K562 (cell line): Measurements from ENCODE around the gene IL27RA. TPM values are rescaled to one million over a fixed set of nuclear protein-coding genes. Genes with fewer than 3 reads are reported as not detected.

Experiments
- CBFA2T2 ChIP-seq: fragments of 450-650 bp; conservative IDR thresholded peaks from 2 replicates; pipeline ENCODE4 v1.6.1; 2017; ENCODE audit warnings: mild to moderate bottlenecking
- GATA2 ChIP-seq: sonication (generic); formaldehyde crosslinking; IDR thresholded peaks from 2 replicates; pipeline ENCODE4 v1.4.0; 2020; ENCODE audit warnings: mild to moderate bottlenecking, missing genetic modification reagents
- HMGXB4 ChIP-seq: sonication (generic); formaldehyde crosslinking; IDR thresholded peaks from 2 replicates; pipeline ENCODE4 v1.8.1; 2023; ENCODE audit warnings: mild to moderate bottlenecking, missing genetic modification reagents
- ID3 ChIP-seq, 2 experiments: fragments of 250-450 bp in 1 of 2; fragments of 450-650 bp in 1 of 2; sonication (Bioruptor Pico) in 1 of 2; IDR thresholded peaks; 2 replicates each; pipeline versions ENCODE4 v1.6.1 to v1.8.0; 2016 to 2021; ENCODE audit warnings: mild to moderate bottlenecking in 2 of 2, moderate library complexity in 2 of 2, missing compliant biosample characterization in 1 of 2, missing genetic modification characterization in 1 of 2
- MED1 ChIP-seq: sonication (generic); formaldehyde crosslinking; IDR thresholded peaks from 2 replicates; pipeline ENCODE4 v1.8.1; 2023; ENCODE audit warnings: missing genetic modification reagents, borderline replicate concordance
- SAFB ChIP-seq: fragments of 200-400 bp; formaldehyde crosslinking; IDR thresholded peaks from 2 replicates; pipeline ENCODE4 v1.6.1; 2017; ENCODE audit warnings: low read depth, low read length, borderline replicate concordance
- SMARCC2 ChIP-seq: fragments of 450-650 bp; IDR thresholded peaks from 2 replicates; pipeline ENCODE4 v1.6.1; 2017; ENCODE audit warnings: antibody characterized with exemption, moderate library complexity, mild to moderate bottlenecking, low read depth
- STAG1 ChIP-seq: sonication (generic); formaldehyde crosslinking; IDR thresholded peaks from 2 replicates; pipeline ENCODE4 v1.5.0; 2020; ENCODE audit warnings: missing genetic modification reagents, borderline replicate concordance
- TAL1 ChIP-seq: fragments of 450-650 bp; IDR thresholded peaks from 2 replicates; pipeline ENCODE4 v1.6.1; 2016; ENCODE audit warnings: mild to moderate bottlenecking
- TCF7 ChIP-seq: sonication (generic); IDR thresholded peaks from 2 replicates; pipeline ENCODE4 v1.6.1; 2016; ENCODE audit warnings: antibody characterized with exemption, borderline replicate concordance
- ZNF740 ChIP-seq, 3 experiments: fragments of 200-800 bp in 1 of 3; sonication (Bioruptor generic) in 1 of 3; sonication (generic) in 1 of 3; formaldehyde crosslinking in 1 of 3; IDR thresholded peaks; 2 replicates each; pipeline versions ENCODE4 v1.6.1 to v1.8.0; 2016 to 2022; ENCODE audit warnings: mild to moderate bottlenecking in 2 of 3, missing compliant biosample characterization in 2 of 3, missing genetic modification characterization in 2 of 3, missing genetic modification reagents in 1 of 3
- polyA plus RNA-seq, 8 experiments: library from polyadenylated mRNA; depleted of rRNA in 4 of 8; stranded (reverse) in 5 of 8; unstranded in 3 of 8; fragments of >200 nt; fragmentation: Nextera tagmentation in 2 of 8; fragmentation: Illumina TruSeq in 1 of 8; extraction: Ambion mirVana in 2 of 8; extraction: Trizol in 1 of 8; gene quantifications; 2 replicates each; pipeline versions ENCODE4 v1.2.1 to v1.2.3, GENCODE V29; 2011 to 2014; ENCODE audit warnings: inconsistent platforms in 1 of 8, missing spikeins in 1 of 8
- total RNA-seq, 7 experiments: library from RNA; depleted of rRNA in 6 of 7; stranded (reverse); fragments of >200 nt in 6 of 7; fragmentation: Illumina TruSeq in 2 of 7; extraction: Trizol in 2 of 7; gene quantifications; 2 replicates each; pipeline versions ENCODE4 v1.2.1 to v1.2.3, GENCODE V29; 2011 to 2021; ENCODE audit warnings: low replicate concordance in 1 of 7

IL27RA gene
- total and polyA plus RNA-seq, 9 of the 15 experiments (the other 6 are each of a cell fraction or from before 2014, with no cell fraction given), result 1.9 to 15.9 (median 12.0) TPM

- TF ChIP-seq HMGXB4 (no peak), ZNF740 (CRISPR knock-in tag; IDR thresholded peaks at IDR 0.05) (peak; percentile 91), ZNF740 (tag; IDR thresholded peaks at IDR 0.05) (peak in 1 of 2 experiments; percentile 60; a peak in 2 of 4 replicates), TAL1 (peak; percentile 60; the same call in 1 of the 2 replicates), CBFA2T2 (peak; percentile 75), TCF7 (0 out of 2 replicates have a peak, but pooled peaks have one; percentile 42), MED1 (CRISPR knock-in tag) (0 out of 2 replicates have a peak, but pooled peaks have one; percentile 56), SAFB (no peak), STAG1 (CRISPR knock-in tag) (no peak), GATA2 (peak; percentile 63), ID3 (CRISPR knock-in tag; IDR thresholded peaks at IDR 0.05) (no peak), ID3 (tag; IDR thresholded peaks at IDR 0.05) (peak; percentile 99), SMARCC2 (0 out of 2 replicates have a peak, but pooled peaks have one; percentile 31)
Measured at GRCh38 chr19:14027856-14028450, 3.6 kb upstream of the IL27RA start, which contains the start of gene RLN3 (continued).
